KOPT-K1 (cell line): ENCODE measurements around the gene ATP10A.
"Not testable (repeated sequence)": the region's sequence is repeated elsewhere in the genome, so short reads cannot be mapped to it uniquely, and the experiment has no call there.

ENCODE experiments used
- H3K27ac ChIP-seq: fragments of 200-600 bp; sonication (generic); 2 replicates; pipeline ENCODE4 v1.5.1; 2016; ENCODE audit warnings: antibody characterized with exemption, mild to moderate bottlenecking, low read depth, low read length; ENCODE audit not compliant: poor library complexity, severe bottlenecking
- H3K36me3 ChIP-seq: fragments of 200-600 bp; sonication (generic); 2 replicates; pipeline ENCODE4 v1.5.1; 2017; ENCODE audit warnings: antibody characterized with exemption, mild to moderate bottlenecking, low read length, moderate library complexity; ENCODE audit not compliant: insufficient read depth
- H3K9me3 ChIP-seq: fragments of 200-600 bp; sonication (generic); 2 replicates; pipeline ENCODE4 v1.5.1; 2017; ENCODE audit warnings: antibody characterized with exemption, low read length, mild to moderate bottlenecking; ENCODE audit not compliant: insufficient read depth, poor library complexity, severe bottlenecking

Gene ATP10A

GRCh38 chr15:25661898-25662297 lies 201.2 kb downstream of the ATP10A start:
- Histone ChIP-seq H3K27ac (no peak overlapping the region), H3K9me3 (peaks cover 5% of the 10 kb centered on the region), H3K36me3 (no peaks in the 10 kb centered on the region)

DNA sequence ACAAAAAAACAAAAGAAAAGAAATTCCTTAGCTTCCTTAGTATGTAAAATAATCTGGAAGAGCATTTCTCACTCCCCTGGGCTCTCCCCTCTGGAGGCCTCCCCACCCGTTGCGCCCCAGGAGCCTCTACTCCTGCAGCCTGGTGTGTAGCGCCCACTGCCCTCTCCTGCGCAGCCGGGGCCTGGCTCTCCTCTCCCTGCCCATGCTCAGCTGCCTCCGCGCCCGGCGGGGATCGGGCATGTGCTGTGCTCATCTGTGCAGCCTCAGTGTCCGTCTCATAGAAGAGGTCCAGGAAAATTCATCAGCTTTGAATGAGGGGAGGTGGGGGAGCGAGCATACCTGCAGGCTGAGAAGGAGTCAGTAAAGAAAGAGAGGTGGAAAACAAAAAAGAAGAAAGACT lies 203.9 kb downstream of the ATP10A start:
- Histone ChIP-seq H3K36me3 (no peaks in the 10 kb centered on the region), H3K9me3 (peaks cover 5% of the 10 kb centered on the region)

GRCh38 chr15:25658560-25658959 lies 204.6 kb downstream of the ATP10A start:
- Histone ChIP-seq H3K36me3 (no peaks in the 10 kb centered on the region), H3K9me3 (peaks cover 5% of the 10 kb centered on the region)

More for the DNA sequence above, 203.9 kb downstream of the ATP10A start:
- H3K27ac ChIP-seq = no peak overlapping the region

GRCh38 chr15:25655207-25655948 lies 207.7 kb downstream of the ATP10A start:
- peaks cover 5% of the 10 kb centered on the region for H3K9me3 ChIP-seq
- H3K36me3 ChIP-seq = no peaks in the 10 kb centered on the region
- no peak overlapping the region for H3K27ac ChIP-seq

More at GRCh38 chr15:25658560-25658959, 204.6 kb downstream of the ATP10A start:
- H3K27ac ChIP-seq = no peak overlapping the region

GRCh38 chr15:25653371-25653770 lies 209.8 kb downstream of the ATP10A start:
- Histone ChIP-seq H3K36me3 (no peaks in the 10 kb centered on the region), H3K27ac (no peak overlapping the region), H3K9me3 (peaks cover 5% of the 10 kb centered on the region)

DNA sequence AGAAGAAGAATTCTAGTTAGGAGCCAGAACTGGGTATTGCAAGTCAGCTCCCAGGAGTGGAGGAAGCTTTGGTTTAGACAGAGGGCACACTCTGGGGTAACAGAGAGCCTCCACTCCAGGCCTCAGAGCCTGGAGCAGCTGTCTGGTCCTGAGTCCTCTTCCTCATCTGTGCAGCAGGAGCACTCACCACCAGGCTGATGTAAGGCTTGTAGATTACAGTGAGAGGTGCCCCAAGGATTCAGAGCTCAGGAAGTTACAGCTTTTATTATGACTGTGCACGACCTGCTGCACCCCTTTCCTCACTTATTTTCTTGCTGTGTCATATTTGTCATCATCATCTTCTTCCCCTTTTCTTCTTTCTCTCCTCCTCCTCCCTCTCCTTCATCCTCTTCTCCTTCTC lies 210.4 kb downstream of the ATP10A start:
- Histone ChIP-seq H3K36me3 (no peaks in the 10 kb centered on the region), H3K27ac (no peak overlapping the region), H3K9me3 (peaks cover 2% of the 10 kb centered on the region)

GRCh38 chr15:25649390-25649789 lies 213.7 kb downstream of the ATP10A start:
- Histone ChIP-seq H3K27ac (no peak overlapping the region), H3K36me3 (no peaks in the 10 kb centered on the region), H3K9me3 (no peaks in the 10 kb centered on the region)

DNA sequence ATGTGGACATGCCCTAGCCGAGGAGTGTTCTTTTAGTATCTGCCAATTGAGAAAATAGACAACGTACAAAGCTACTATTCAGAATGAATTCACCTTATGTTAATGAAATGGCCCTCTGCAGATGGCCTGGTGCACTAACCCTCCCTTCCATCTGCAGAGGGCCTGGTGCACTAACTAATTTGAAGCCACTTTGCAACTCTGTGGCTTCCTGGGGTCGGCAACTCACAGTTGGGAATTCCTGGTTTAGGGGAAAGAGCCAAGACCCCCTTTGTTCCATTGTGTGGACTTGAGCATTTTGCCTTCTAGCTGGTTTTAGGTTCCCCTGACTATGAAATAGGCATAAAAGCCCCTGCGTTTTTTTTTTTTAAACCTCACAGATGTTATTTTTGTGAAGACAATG lies 220.0 kb downstream of the ATP10A start:
- no peaks in the 10 kb centered on the region for H3K36me3 ChIP-seq
- H3K9me3 ChIP-seq = no peaks in the 10 kb centered on the region
- no peak overlapping the region for H3K27ac ChIP-seq

GRCh38 chr15:25641762-25642161 lies 221.4 kb downstream of the ATP10A start:
- H3K27ac ChIP-seq = no peak overlapping the region
- no peaks in the 10 kb centered on the region for H3K36me3 ChIP-seq
- no peaks in the 10 kb centered on the region for H3K9me3 ChIP-seq

DNA sequence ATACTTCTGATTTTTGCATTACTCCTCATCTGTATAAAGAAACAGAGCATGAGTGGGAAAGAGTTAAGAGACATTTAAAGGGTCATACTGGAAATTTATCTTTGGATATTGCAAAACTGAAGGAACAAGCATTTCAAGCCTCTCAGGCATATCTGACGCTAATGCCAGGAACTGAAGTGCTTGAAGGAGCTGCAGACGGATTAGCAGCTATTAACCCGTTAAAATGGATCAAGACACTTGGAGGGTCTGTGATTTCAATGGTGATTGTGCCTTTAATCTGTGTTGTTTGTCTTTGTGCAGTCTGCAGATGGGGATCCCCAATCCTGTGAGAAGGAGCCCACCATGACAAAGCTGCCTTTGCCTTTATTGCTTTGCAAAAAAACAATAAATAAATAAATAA lies 221.8 kb downstream of the ATP10A start:
- no peaks in the 10 kb centered on the region for H3K36me3 ChIP-seq
- no peak overlapping the region for H3K27ac ChIP-seq
- H3K9me3 ChIP-seq = no peaks in the 10 kb centered on the region

GRCh38 chr15:25640959-25641358 lies 222.2 kb downstream of the ATP10A start:
- H3K36me3 ChIP-seq, H3K9me3 ChIP-seq, H3K27ac ChIP-seq: not testable (repeated sequence)

DNA sequence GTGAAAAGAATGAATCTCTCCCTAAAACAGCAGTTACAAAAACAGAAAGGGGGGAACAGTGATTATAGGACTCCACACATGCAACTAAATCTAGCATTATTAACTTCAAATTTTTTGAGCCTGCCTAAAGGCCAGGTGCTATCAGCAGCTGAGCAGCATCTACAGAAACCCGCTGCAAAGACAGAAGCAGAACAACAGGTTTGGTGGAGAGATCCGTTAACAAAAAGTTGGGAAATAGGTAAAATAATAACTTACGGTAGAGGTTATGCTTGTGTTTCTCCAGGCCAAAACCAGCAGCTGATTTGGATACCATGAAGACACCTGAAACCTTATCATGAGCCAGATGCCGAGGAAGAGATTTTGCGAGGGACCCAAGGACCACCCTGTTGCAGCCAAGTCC lies 222.7 kb downstream of the ATP10A start:
- Histone ChIP-seq H3K36me3 (no peaks in the 10 kb centered on the region), H3K9me3 (no peaks in the 10 kb centered on the region), H3K27ac (no peak overlapping the region)

GRCh38 chr15:25636486-25636885 lies 226.6 kb downstream of the ATP10A start:
- H3K9me3 ChIP-seq = not testable (repeated sequence)

GRCh38 chr15:25635191-25635590 lies 227.9 kb downstream of the ATP10A start:
- Histone ChIP-seq H3K27ac (no peak overlapping the region), H3K9me3 (no peaks in the 10 kb centered on the region)

More at GRCh38 chr15:25636486-25636885, 226.6 kb downstream of the ATP10A start:
- H3K27ac ChIP-seq, H3K36me3 ChIP-seq: not testable (repeated sequence)

DNA sequence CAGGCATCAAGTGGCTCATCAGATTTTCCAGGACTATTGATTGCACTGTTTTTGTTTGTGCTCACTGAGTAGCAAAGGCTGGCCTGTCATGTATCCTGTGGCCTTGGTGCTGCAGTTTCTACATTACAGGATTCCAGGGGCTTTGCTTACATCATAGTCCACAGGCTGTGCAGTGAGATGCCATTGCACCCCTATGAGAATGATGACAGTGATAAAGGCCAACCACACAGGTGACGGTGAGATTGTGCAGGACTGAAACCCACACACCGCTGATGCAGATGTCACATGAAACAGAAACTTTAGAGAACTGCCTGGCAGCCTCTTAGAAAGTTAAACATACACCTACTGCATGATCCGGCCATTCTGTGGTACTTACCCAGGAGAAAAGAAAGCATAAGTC lies 229.3 kb downstream of the ATP10A start:
- Histone ChIP-seq H3K27ac (no peak overlapping the region), H3K9me3 (no peaks in the 10 kb centered on the region), H3K36me3 (no peaks in the 10 kb centered on the region)

More at GRCh38 chr15:25635191-25635590, 227.9 kb downstream of the ATP10A start:
- H3K36me3 ChIP-seq = no peaks in the 10 kb centered on the region

GRCh38 chr15:25631971-25632370 lies 231.2 kb downstream of the ATP10A start:
- H3K9me3 ChIP-seq = no peaks in the 10 kb centered on the region
- H3K36me3 ChIP-seq = no peaks in the 10 kb centered on the region
- no peak overlapping the region for H3K27ac ChIP-seq
